Measurements from ENCODE around the gene AIRE. TPM values are rescaled to one million over a fixed set of nuclear protein-coding genes. Genes with fewer than 3 reads are reported as not detected.

AIRE gene
- total RNA-seq, 1 experiment from 2014 or later = 0.17 TPM

DNA sequence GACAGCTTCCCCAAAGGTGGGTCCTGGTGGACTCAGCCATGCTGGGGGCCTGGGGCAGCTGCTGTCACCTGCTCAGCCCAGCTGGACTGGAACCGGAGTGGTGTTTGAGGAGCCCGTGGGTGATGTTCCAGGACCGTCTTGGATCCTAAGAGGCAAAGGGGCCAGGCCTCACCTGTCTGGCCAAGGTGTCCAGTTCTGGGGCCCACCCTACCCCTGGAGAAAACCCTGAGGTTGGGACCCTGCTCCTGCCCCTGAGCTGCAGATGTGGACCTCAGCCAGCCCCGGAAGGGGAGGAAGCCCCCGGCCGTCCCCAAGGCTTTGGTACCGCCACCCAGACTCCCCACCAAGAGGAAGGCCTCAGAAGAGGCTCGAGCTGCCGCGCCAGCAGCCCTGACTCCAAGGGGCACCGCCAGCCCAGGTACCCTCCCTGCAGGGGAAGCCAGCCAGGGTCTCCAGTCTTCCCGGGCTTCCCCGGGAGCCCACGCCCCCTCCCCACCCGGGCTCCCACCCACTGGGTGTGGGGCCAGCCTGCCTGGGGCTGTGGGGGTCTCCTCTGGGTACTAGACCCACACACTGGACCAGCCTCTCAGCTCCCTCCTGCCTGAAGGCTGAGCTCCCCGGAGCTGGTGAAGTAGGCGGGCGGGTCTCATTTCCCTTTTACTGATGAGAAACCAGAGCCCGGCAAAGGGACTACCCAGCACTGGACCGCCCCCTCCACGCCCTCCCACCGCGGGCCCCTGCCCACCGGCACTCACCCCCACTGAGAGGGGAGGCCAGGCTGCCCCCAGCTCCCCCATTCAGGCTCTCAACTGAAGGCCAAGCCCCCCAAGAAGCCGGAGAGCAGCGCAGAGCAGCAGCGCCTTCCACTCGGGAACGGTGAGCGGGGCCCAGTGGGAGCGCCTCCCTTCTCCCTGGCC is 1.3 kb downstream of the AIRE start:
- Histone ChIP-seq H2BK120ac (ENCODE audit: low read depth, low read length, poor library complexity, severe bottlenecking) (no peak overlapping the region), H2AK5ac (ENCODE audit: insufficient read length, low read length) (no peak overlapping the region), H4K5ac (ENCODE audit: insufficient read length, low read depth, low read length) (no peak overlapping the region), H3K4me2 (ENCODE audit: insufficient read depth, insufficient read length, low read length) (no peak overlapping the region), H3K27ac (ENCODE audit: insufficient read length, low read depth, low read length) (no peak overlapping the region), H2BK20ac (ENCODE audit: low read depth, low read length, poor library complexity, severe bottlenecking) (no peak overlapping the region), H3K56ac (ENCODE audit: insufficient read length, low read depth, low read length) (no peak overlapping the region), H3K79me2 (ENCODE audit: insufficient read depth, low read length) (no peaks in the 10 kb centered on the region), H3K9ac (ENCODE audit: extremely low read depth, insufficient read length, low read length) (no peak overlapping the region), H4K8ac (replicated peaks; ENCODE audit: insufficient read length, low read depth, low read length) (no peak overlapping the region), H2BK12ac (ENCODE audit: insufficient read length, low read depth, low read length) (no peak overlapping the region), H2BK15ac (ENCODE audit: low read depth, low read length) (no peak overlapping the region), H3K14ac (ENCODE audit: insufficient read depth, low read length) (no peak overlapping the region), H3K4me1 (ENCODE audit: insufficient read depth, low read length) (no peaks in the 10 kb centered on the region; the same call in 1 of the 2 replicates), H2AFZ (ENCODE audit: low read length) (no peak overlapping the region), H3K79me1 (ENCODE audit: insufficient read depth, low read depth, low read length, poor library complexity, severe bottlenecking) (no peaks in the 10 kb centered on the region), H3T11ph (ENCODE audit: low read length) (no peak overlapping the region), H3K18ac (ENCODE audit: insufficient read length, low read depth, low read length) (no peak overlapping the region), H3K27me3 (ENCODE audit: insufficient read depth, low read length) (no peaks in the 10 kb centered on the region), H3K23ac (ENCODE audit: insufficient read length, low read depth, low read length) (no peak overlapping the region), H2BK5ac (ENCODE audit: insufficient read length, low read length) (no peak overlapping the region), H3K9me3 (ENCODE audit: control insufficient read depth, low read depth, low read length) (no peaks in the 10 kb centered on the region), H4K91ac (ENCODE audit: insufficient read length, low read depth, low read length) (no peak overlapping the region), H3K4ac (ENCODE audit: low read depth, low read length) (no peak overlapping the region), H4K20me1 (ENCODE audit: control insufficient read depth, insufficient read depth, insufficient read length) (no peaks in the 10 kb centered on the region), H3K23me2 (ENCODE audit: insufficient read length, low read depth, low read length, poor library complexity, severe bottlenecking) (no peaks in the 10 kb centered on the region)
- TF ChIP-seq, protein P1, sequence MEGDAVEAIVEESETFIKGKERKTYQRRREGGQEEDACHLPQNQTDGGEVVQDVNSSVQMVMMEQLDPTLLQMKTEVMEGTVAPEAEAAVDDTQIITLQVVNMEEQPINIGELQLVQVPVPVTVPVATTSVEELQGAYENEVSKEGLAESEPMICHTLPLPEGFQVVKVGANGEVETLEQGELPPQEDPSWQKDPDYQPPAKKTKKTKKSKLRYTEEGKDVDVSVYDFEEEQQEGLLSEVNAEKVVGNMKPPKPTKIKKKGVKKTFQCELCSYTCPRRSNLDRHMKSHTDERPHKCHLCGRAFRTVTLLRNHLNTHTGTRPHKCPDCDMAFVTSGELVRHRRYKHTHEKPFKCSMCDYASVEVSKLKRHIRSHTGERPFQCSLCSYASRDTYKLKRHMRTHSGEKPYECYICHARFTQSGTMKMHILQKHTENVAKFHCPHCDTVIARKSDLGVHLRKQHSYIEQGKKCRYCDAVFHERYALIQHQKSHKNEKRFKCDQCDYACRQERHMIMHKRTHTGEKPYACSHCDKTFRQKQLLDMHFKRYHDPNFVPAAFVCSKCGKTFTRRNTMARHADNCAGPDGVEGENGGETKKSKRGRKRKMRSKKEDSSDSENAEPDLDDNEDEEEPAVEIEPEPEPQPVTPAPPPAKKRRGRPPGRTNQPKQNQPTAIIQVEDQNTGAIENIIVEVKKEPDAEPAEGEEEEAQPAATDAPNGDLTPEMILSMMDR (conservative IDR thresholded peaks at IDR 0.05) = no peak
- peaks cover 12% of the 10 kb centered on the region for H3K27me3 Mint-ChIP-seq (ENCODE audit: low read depth)
- no peaks in the 10 kb centered on the region for H3K9me3 Mint-ChIP-seq
- H3K27ac Mint-ChIP-seq = no peak overlapping the region
- no peak overlapping the region for H3K4me3 Mint-ChIP-seq
- WGBS (ENCODE audit: extremely low coverage, insufficient read length, low lambda C conversion rate) = no CpG with 5 or more reads among the region's 31 CpGs
- H3K36me3 Mint-ChIP-seq (ENCODE audit: insufficient read depth in 1 of 3, low read depth in 3 of 3) = no peaks in the 10 kb centered on the region
- no peak for DNase-seq
- peaks cover 22 to 24% of the 10 kb centered on the region in 2 experiments for H3K4me1 Mint-ChIP-seq
